ENCODE data around the gene MYH10.

MYH10 gene

DNA sequence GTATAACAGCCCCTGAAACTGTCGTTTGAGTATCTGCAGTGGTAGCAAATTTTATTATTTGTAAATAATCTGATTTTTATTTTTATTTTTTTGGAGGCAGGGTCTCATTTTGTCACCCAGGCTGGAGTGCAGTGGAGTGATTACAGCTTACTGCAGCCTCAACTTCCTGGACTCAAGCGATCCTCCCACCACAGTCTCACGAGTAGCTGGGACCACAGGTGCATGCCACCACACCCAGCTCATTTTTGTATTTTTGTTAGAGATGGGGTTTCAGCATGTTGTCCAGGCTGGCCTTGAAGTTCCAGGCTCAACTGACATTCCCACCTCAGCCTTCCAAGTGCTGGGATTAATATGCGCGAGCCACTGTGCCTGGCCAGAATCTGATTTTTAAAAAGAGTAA, 192.1 kb downstream of the MYH10 start:
- DNase-seq, result no peak

GRCh38 chr17:8436844-8437171, 193.7 kb downstream of the MYH10 start:
- no peak for DNase-seq

- DNase-seq, result peak; percentile 29
Observed at GRCh38 chr17:8436169-8436843, 194.2 kb downstream of the MYH10 start.

GRCh38 chr17:8435245-8436168, 195.0 kb downstream of the MYH10 start, which contains the start of gene NDEL1:
NDEL1 (plus strand) TSS chr17:8435884; CDS start chr17:8444272, 8,388 bp downstream.
- peak; percentile 96 for DNase-seq

- no peak for DNase-seq
Observed at GRCh38 chr17:8430966-8431365, 199.6 kb downstream of the MYH10 start.

DNA sequence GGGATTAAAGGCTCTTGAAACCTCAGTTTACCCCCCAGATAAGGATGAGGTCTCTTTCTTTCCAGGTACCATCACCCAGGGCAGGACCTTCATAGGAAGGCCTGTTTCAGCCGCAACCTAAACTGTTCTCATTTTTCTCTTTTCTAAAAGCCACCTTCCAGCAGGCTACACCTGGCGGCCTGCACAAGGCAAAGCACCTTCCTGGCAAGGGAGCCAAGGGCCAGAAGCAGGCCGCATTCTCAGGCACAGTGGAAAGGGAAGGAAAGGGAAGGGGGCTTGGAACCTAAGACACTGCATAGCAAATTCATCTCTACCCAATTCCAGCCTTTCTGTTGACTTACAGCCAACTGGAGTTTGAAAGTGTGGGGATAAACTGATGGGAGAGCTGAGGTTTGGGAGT, 203.7 kb downstream of the MYH10 start:
- no peak for DNase-seq

DNA sequence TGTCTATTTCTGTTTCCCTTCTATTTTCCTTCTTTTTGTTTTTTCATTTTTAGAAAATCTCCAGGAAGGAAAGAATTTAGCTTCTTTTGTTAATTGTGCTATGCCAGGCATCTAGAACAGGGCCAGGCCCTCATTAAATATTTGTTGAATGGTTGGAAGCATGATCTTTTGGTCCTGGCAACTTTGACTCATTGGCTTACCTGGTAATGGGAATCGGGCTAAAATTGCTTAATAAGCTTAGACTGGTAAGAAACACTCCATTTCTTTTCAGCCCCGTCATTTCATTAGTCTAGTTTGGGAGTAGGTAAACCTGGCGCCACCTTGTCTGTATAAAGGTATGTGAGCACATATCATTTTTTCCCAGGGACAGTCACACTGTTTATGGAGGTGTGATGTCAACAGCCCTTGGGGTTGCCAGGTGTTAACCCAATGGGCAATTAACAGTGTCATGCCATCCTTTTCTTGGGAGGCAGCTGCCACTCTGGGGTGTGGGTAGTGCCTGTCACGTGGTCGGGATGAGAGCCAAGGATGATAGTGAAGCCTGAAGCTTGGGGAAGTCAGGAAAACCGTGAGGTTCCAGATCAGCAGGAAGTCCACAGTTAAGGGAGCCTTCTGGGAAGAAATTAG, 204.3 kb downstream of the MYH10 start:
- no peak for DNase-seq

Data from GDM1 (cell line).